Liver (tissue), 9 donors: ENCODE results near the gene SLCO1A2. TPM values are rescaled to one million over a fixed set of nuclear protein-coding genes. Genes with fewer than 3 reads are reported as not detected.

Experiments used
- DNase-seq: peaks from one replicate; pipeline ENCODE4 v3.0.0-alpha.2; 2017; ENCODE audit warnings: low spot score
- H3K27ac ChIP-seq, 2 donors: one replicate each; pipeline ENCODE4 v1.7.0; 2013; ENCODE audit warnings: inconsistent platforms in 2 of 2, low read length in 2 of 2, control low read depth in 1 of 2, low read depth in 1 of 2, mild to moderate bottlenecking in 1 of 2
- H3K27me3 ChIP-seq, 4 donors: one replicate each; pipeline versions ENCODE4 v1.6.1 to v1.7.0; 2013; ENCODE audit warnings: low read length in 3 of 4, inconsistent platforms in 1 of 4, mild to moderate bottlenecking in 1 of 4, moderate library complexity in 1 of 4; ENCODE audit not compliant: control insufficient read depth in 4 of 4, insufficient read depth in 4 of 4
- H3K36me3 ChIP-seq, 4 donors: one replicate each; pipeline versions ENCODE4 v1.6.1 to v1.7.0; 2013; ENCODE audit warnings: low read length in 3 of 4, mild to moderate bottlenecking in 3 of 4, low read depth in 1 of 4, moderate library complexity in 1 of 4; ENCODE audit not compliant: control insufficient read depth in 4 of 4, insufficient read depth in 3 of 4
- H3K4me1 ChIP-seq, 4 donors: one replicate each; pipeline versions ENCODE4 v1.6.1 to v1.7.0; 2013; ENCODE audit warnings: low read length in 3 of 4, mild to moderate bottlenecking in 3 of 4, moderate library complexity in 1 of 4; ENCODE audit not compliant: control insufficient read depth in 4 of 4, insufficient read depth in 4 of 4
- H3K4me3 ChIP-seq, 3 donors: one replicate each; pipeline versions ENCODE4 v1.6.1 to v1.7.0; 2013; ENCODE audit warnings: low read length in 3 of 3, control low read depth in 1 of 3, low read depth in 1 of 3, mild to moderate bottlenecking in 1 of 3
- H3K9ac ChIP-seq, 2 donors: one replicate each; pipeline ENCODE4 v1.7.0; 2013; ENCODE audit warnings: low read length in 2 of 2, mild to moderate bottlenecking in 2 of 2, moderate library complexity in 2 of 2, control low read depth in 1 of 2, low read depth in 1 of 2
- H3K9me3 ChIP-seq, 4 donors: one replicate each; pipeline versions ENCODE4 v1.6.1 to v1.7.0; 2013; ENCODE audit warnings: low read length in 3 of 4; ENCODE audit not compliant: control insufficient read depth in 4 of 4
- EGR1 ChIP-seq, 2 donors: IDR thresholded peaks; 2 replicates each; pipeline ENCODE4 v1.6.1; 2016 to 2018; ENCODE audit warnings: antibody characterized with exemption in 2 of 2, low read depth in 2 of 2
- FOXA1 ChIP-seq: IDR thresholded peaks from 2 replicates; pipeline ENCODE4 v1.6.1; 2016; ENCODE audit warnings: antibody characterized with exemption
- FOXA2 ChIP-seq: IDR thresholded peaks from 2 replicates; pipeline ENCODE4 v1.6.1; 2016; ENCODE audit warnings: antibody characterized with exemption
- GABPA ChIP-seq, 2 donors: IDR thresholded peaks in 1 of 2; conservative IDR thresholded peaks in 1 of 2; 2 replicates each; pipeline ENCODE4 v1.6.1; 2016; ENCODE audit warnings: antibody characterized with exemption in 2 of 2, mild to moderate bottlenecking in 1 of 2, moderate library complexity in 1 of 2
- HNF4A ChIP-seq, 2 donors: conservative IDR thresholded peaks; 2 replicates each; pipeline ENCODE4 v1.6.1; 2016; ENCODE audit warnings: antibody characterized with exemption in 2 of 2, mild to moderate bottlenecking in 2 of 2
- HNF4G ChIP-seq: IDR thresholded peaks from 2 replicates; pipeline ENCODE4 v1.6.1; 2016; ENCODE audit warnings: antibody characterized with exemption
- NR2F2 ChIP-seq: IDR thresholded peaks from 2 replicates; pipeline ENCODE4 v1.6.1; 2016; ENCODE audit warnings: antibody characterized with exemption
- RAD21 ChIP-seq, 2 donors: IDR thresholded peaks; 2 replicates each; pipeline ENCODE4 v1.6.1; 2016; ENCODE audit warnings: antibody characterized with exemption in 2 of 2, mild to moderate bottlenecking in 2 of 2
- RXRA ChIP-seq, 2 donors: IDR thresholded peaks; 2 replicates each; pipeline ENCODE4 v1.6.1; 2017 to 2018; ENCODE audit warnings: antibody characterized with exemption in 2 of 2, mild to moderate bottlenecking in 1 of 2
- SP1 ChIP-seq: IDR thresholded peaks from 2 replicates; pipeline ENCODE4 v1.6.1; 2018; ENCODE audit warnings: antibody characterized with exemption, mild to moderate bottlenecking
- YY1 ChIP-seq: IDR thresholded peaks from 2 replicates; pipeline ENCODE4 v1.6.1; 2016; ENCODE audit warnings: antibody characterized with exemption, mild to moderate bottlenecking
- WGBS: extraction: QIAGEN DNeasy Blood & Tissue Kit; methylation state at CpG from one replicate; pipeline ENCODE4 v1.1.7; 2013; 5-methylcytosine and 5-hydroxymethylcytosine counted together
- polyA plus RNA-seq, 2 donors: library from polyadenylated mRNA; stranded (reverse) in 1 of 2; unstranded in 1 of 2; fragments of 200-250 nt in 1 of 2; fragments of >200 nt in 1 of 2; fragmentation: Nextera tagmentation in 1 of 2; extraction: Ambion mirVana in 1 of 2; gene quantifications; one replicate each; pipeline versions ENCODE4 v1.2.1 to v1.2.3, GENCODE V29; 2013 to 2015
- total RNA-seq, 2 donors: library from RNA; depleted of rRNA; stranded (reverse); fragments of >200 nt; gene quantifications; one replicate each; pipeline ENCODE4 v1.2.3, GENCODE V29; 2014
- TF ChIP-seq, protein P1 (sequence below): IDR thresholded peaks from 2 replicates; pipeline ENCODE4 v1.6.1; 2016; ENCODE audit warnings: antibody characterized with exemption
- TF ChIP-seq, protein P2 (sequence below): IDR thresholded peaks from 2 replicates; pipeline ENCODE4 v1.6.1; 2016; ENCODE audit warnings: antibody characterized with exemption
- TF ChIP-seq, protein P3 (sequence below): fragments of 150-350 bp; IDR thresholded peaks from 2 replicates; pipeline ENCODE4 v1.5.1; 2017; ENCODE audit warnings: improper control_type of control experiment, low read depth, low read length; ENCODE audit not compliant: missing input control
- TF ChIP-seq, protein P4 (sequence below): IDR thresholded peaks from 2 replicates; pipeline ENCODE4 v1.6.1; 2016; ENCODE audit warnings: antibody characterized with exemption, mild to moderate bottlenecking
- TF ChIP-seq, protein P5 (sequence below): IDR thresholded peaks from 2 replicates; pipeline ENCODE4 v1.6.1; 2016; ENCODE audit warnings: antibody characterized with exemption
- donor health status: healthy.
- donor health status: healthy.
- donor health status: healthy.
- donor health status: healthy.
- donor health status: healthy.

Gene SLCO1A2
- total and polyA plus RNA-seq, 4 donors, result 0.17 to 1.8 (median 0.60) TPM; not detected in 1

DNA sequence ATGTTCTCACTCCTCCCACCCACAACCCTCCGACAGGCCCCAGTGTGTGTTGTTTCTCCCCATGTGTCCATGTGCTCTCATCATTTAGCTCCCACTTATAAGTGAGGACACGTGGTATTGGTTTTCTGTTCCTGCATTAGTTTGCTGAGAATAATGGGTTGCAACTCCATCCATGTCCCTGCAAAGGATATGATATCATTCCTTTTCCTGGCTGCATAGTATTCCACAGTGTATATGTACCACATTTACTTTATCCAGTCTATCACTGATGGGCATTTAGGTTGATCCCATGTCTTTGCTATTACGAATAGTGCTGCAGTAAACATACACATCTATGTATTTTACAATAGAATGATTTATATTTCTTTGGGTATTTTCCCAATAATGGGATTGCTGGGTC, 77.5 kb downstream of the SLCO1A2 start (continued):
- TF ChIP-seq, protein P1, sequence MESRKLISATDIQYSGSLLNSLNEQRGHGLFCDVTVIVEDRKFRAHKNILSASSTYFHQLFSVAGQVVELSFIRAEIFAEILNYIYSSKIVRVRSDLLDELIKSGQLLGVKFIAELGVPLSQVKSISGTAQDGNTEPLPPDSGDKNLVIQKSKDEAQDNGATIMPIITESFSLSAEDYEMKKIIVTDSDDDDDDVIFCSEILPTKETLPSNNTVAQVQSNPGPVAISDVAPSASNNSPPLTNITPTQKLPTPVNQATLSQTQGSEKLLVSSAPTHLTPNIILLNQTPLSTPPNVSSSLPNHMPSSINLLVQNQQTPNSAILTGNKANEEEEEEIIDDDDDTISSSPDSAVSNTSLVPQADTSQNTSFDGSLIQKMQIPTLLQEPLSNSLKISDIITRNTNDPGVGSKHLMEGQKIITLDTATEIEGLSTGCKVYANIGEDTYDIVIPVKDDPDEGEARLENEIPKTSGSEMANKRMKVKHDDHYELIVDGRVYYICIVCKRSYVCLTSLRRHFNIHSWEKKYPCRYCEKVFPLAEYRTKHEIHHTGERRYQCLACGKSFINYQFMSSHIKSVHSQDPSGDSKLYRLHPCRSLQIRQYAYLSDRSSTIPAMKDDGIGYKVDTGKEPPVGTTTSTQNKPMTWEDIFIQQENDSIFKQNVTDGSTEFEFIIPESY, result no peak
- TF ChIP-seq EGR1 (IDR thresholded peaks at IDR 0.05; ENCODE audit: low read depth in 2 of 2), result no peak
- no peak for TF ChIP-seq FOXA2

DNA sequence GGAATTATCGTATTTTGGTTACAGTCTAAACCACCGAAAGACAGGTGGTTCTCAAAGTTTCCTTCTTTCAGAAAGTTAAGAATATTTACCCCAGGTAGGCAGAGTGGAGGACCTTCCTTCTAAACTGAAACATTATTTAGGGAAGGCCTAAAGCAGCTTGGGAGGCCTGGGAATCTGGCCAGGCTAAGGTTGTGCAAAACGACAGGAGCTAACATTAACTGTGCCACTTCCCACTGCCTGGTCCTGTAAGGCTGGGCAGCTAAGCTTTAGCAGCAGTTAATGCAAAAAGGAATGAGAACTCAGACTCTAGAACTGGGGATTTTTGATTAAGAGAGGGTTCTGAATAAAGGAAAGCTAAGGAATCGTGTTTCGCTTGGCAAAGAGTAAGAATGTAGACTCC, 82.6 kb downstream of the SLCO1A2 start:
- no peak for TF ChIP-seq HNF4A (conservative IDR thresholded peaks at IDR 0.05)
- Histone ChIP-seq H3K4me1 (no peaks in the 10 kb centered on the region), H3K27me3 (no peaks in the 10 kb centered on the region), H3K9ac (no peak overlapping the region), H3K27ac (no peak overlapping the region), H3K4me3 (no peak overlapping the region), H3K9me3 (no peaks in the 10 kb centered on the region), H3K36me3 (no peaks in the 10 kb centered on the region)
- WGBS, result 81% methylated on average over 5 of the region's 5 CpGs
- no peak for DNase-seq

DNA sequence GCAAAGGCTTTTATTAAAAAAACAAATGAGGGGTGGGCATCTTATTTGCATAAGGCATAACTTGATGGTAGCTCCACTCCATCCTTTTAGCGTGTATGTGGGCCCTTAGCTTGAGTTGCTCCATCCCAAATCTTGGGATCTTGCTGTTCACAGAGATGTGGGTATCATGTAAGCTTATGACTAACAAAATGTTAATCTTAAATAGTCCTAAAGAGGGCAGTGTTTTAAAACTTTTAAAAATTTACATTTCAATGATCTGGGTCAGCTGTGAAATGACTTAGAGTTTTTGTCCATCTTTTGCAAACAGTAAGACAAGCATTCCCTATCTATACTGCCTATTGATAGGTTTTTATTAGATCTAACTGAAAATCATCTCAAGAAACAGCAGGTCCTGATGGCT, 86.0 kb downstream of the SLCO1A2 start:
- Histone ChIP-seq H3K27ac (no peak overlapping the region), H3K27me3 (no peaks in the 10 kb centered on the region), H3K4me3 (no peak overlapping the region), H3K9me3 (peaks cover 0 to 2% (median 0%) of the 10 kb centered on the region in 4 donors), H3K36me3 (no peaks in the 10 kb centered on the region), H3K9ac (no peak overlapping the region), H3K4me1 (no peaks in the 10 kb centered on the region)
- TF ChIP-seq RAD21 (IDR thresholded peaks at IDR 0.05) (peak; percentile 23 to 33), GABPA (IDR thresholded peaks at IDR 0.05 in 1 of 2, conservative IDR thresholded peaks at IDR 0.05 in 1 of 2) (no peak), EGR1 (IDR thresholded peaks at IDR 0.05; ENCODE audit: low read depth in 2 of 2) (no peak)
- DNase-seq, result no peak
- 83% methylated on average over 1 of the region's 1 CpG for WGBS

DNA sequence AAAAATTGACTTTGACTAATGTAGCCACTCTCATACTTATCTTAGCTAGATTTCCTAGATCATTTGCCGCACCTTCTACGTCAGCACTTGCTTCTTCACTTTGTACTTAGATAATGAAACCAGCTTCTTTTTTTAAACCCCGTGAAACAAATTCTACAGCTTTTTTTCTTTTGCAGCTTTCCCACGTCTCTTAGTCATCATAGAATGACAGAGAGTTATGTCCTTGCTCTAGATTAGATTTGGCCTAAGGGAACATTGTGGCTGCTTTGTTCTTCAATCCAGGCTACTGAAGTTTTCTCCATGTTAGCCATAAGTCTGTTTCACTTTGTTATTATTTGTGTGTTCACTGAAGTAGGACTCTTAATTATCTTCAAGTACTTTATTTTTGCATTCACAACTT, 94.9 kb downstream of the SLCO1A2 start:
- Histone ChIP-seq H3K4me1 (no peaks in the 10 kb centered on the region), H3K27ac (no peak overlapping the region), H3K9me3 (peaks cover 0 to 16% (median 5%) of the 10 kb centered on the region in 4 donors), H3K27me3 (no peaks in the 10 kb centered on the region), H3K36me3 (peaks cover 0 to 30% (median 19%) of the 10 kb centered on the region in 4 donors), H3K4me3 (no peak overlapping the region), H3K9ac (no peak overlapping the region)
- WGBS, result 88% methylated on average over 4 of the region's 4 CpGs
- DNase-seq, result no peak
- TF ChIP-seq, protein P2, sequence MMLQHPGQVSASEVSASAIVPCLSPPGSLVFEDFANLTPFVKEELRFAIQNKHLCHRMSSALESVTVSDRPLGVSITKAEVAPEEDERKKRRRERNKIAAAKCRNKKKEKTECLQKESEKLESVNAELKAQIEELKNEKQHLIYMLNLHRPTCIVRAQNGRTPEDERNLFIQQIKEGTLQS, result no peak
- TF ChIP-seq HNF4A (conservative IDR thresholded peaks at IDR 0.05) (no peak), NR2F2 (no peak), FOXA1 (no peak), RXRA (IDR thresholded peaks at IDR 0.05) (no peak), YY1 (no peak), HNF4G (no peak), GABPA (IDR thresholded peaks at IDR 0.05 in 1 of 2, conservative IDR thresholded peaks at IDR 0.05 in 1 of 2) (no peak), EGR1 (IDR thresholded peaks at IDR 0.05; ENCODE audit: low read depth in 2 of 2) (no peak), RAD21 (IDR thresholded peaks at IDR 0.05) (no peak), FOXA2 (no peak), SP1 (no peak)
- TF ChIP-seq, protein P3, sequence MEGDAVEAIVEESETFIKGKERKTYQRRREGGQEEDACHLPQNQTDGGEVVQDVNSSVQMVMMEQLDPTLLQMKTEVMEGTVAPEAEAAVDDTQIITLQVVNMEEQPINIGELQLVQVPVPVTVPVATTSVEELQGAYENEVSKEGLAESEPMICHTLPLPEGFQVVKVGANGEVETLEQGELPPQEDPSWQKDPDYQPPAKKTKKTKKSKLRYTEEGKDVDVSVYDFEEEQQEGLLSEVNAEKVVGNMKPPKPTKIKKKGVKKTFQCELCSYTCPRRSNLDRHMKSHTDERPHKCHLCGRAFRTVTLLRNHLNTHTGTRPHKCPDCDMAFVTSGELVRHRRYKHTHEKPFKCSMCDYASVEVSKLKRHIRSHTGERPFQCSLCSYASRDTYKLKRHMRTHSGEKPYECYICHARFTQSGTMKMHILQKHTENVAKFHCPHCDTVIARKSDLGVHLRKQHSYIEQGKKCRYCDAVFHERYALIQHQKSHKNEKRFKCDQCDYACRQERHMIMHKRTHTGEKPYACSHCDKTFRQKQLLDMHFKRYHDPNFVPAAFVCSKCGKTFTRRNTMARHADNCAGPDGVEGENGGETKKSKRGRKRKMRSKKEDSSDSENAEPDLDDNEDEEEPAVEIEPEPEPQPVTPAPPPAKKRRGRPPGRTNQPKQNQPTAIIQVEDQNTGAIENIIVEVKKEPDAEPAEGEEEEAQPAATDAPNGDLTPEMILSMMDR, result no peak
- TF ChIP-seq, protein P1, result no peak
- TF ChIP-seq, protein P4, sequence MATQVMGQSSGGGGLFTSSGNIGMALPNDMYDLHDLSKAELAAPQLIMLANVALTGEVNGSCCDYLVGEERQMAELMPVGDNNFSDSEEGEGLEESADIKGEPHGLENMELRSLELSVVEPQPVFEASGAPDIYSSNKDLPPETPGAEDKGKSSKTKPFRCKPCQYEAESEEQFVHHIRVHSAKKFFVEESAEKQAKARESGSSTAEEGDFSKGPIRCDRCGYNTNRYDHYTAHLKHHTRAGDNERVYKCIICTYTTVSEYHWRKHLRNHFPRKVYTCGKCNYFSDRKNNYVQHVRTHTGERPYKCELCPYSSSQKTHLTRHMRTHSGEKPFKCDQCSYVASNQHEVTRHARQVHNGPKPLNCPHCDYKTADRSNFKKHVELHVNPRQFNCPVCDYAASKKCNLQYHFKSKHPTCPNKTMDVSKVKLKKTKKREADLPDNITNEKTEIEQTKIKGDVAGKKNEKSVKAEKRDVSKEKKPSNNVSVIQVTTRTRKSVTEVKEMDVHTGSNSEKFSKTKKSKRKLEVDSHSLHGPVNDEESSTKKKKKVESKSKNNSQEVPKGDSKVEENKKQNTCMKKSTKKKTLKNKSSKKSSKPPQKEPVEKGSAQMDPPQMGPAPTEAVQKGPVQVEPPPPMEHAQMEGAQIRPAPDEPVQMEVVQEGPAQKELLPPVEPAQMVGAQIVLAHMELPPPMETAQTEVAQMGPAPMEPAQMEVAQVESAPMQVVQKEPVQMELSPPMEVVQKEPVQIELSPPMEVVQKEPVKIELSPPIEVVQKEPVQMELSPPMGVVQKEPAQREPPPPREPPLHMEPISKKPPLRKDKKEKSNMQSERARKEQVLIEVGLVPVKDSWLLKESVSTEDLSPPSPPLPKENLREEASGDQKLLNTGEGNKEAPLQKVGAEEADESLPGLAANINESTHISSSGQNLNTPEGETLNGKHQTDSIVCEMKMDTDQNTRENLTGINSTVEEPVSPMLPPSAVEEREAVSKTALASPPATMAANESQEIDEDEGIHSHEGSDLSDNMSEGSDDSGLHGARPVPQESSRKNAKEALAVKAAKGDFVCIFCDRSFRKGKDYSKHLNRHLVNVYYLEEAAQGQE, result no peak
- TF ChIP-seq, protein P5, sequence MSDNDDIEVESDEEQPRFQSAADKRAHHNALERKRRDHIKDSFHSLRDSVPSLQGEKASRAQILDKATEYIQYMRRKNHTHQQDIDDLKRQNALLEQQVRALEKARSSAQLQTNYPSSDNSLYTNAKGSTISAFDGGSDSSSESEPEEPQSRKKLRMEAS, result no peak
